Neural progenitor cell (in vitro differentiated cells): ENCODE data around the gene RBFOX1. TPM values are rescaled to one million over a fixed set of nuclear protein-coding genes. Genes with fewer than 3 reads are reported as not detected.

ENCODE experiments used
- DNase-seq: peaks from one replicate; pipeline ENCODE4 v3.0.0-alpha.2; 2016; ENCODE audit warnings: low spot score
- H2AFZ ChIP-seq: fragments of 200-600 bp; sonication (generic); replicated peaks from 2 replicates; pipeline ENCODE4 v1.6.1; 2016; ENCODE audit warnings: antibody characterized with exemption
- H3F3A ChIP-seq: fragments of 200-600 bp; sonication (generic); 2 replicates; pipeline ENCODE4 v1.6.1; 2016; ENCODE audit warnings: antibody characterized with exemption, low read depth
- H3K27ac ChIP-seq: fragments of 200-600 bp; sonication (generic); 2 replicates; pipeline ENCODE4 v1.5.1; 2016; ENCODE audit warnings: mild to moderate bottlenecking
- H3K27me3 ChIP-seq: fragments of 200-600 bp; sonication (generic); 2 replicates; pipeline ENCODE4 v1.6.1; 2016; ENCODE audit warnings: mild to moderate bottlenecking, moderate library complexity
- H3K36me3 ChIP-seq: fragments of 200-600 bp; sonication (generic); 2 replicates; pipeline ENCODE4 v1.5.1; 2016
- H3K4me1 ChIP-seq: fragments of 200-600 bp; sonication (generic); 2 replicates; pipeline ENCODE4 v1.6.1; 2016; ENCODE audit warnings: mixed run types
- H3K4me2 ChIP-seq: fragments of 200-600 bp; sonication (generic); 2 replicates; pipeline ENCODE4 v1.6.1; 2016
- H3K4me3 ChIP-seq: fragments of 200-600 bp; sonication (generic); 2 replicates; pipeline ENCODE4 v1.5.1; 2016
- H3K79me2 ChIP-seq: fragments of 200-600 bp; sonication (generic); 2 replicates; pipeline ENCODE4 v1.6.1; 2016; ENCODE audit warnings: low read depth
- H3K9ac ChIP-seq: fragments of 200-600 bp; sonication (generic); 2 replicates; pipeline ENCODE4 v1.6.1; 2016
- H3K9me3 ChIP-seq: fragments of 200-600 bp; sonication (generic); 2 replicates; pipeline ENCODE4 v1.5.1; 2016; ENCODE audit warnings: low read depth
- H4K20me1 ChIP-seq: fragments of 200-600 bp; sonication (generic); 2 replicates; pipeline ENCODE4 v1.6.1; 2016; ENCODE audit warnings: low read depth
- H3K27ac Mint-ChIP-seq: 3 replicates; pipeline ENCODE4 v1.8.0; 2021; ENCODE audit warnings: mixed read lengths
- H3K27me3 Mint-ChIP-seq: 2 replicates; pipeline ENCODE4 v1.8.0; 2022; ENCODE audit warnings: low read depth, mild to moderate bottlenecking, inconsistent platforms, moderate library complexity, mixed read lengths; ENCODE audit not compliant: insufficient read depth
- H3K36me3 Mint-ChIP-seq: 3 replicates; pipeline ENCODE4 v1.8.0; 2021; ENCODE audit warnings: mixed read lengths
- H3K4me1 Mint-ChIP-seq: 3 replicates; pipeline ENCODE4 v1.8.0; 2021; ENCODE audit warnings: mixed read lengths
- H3K4me3 Mint-ChIP-seq: 3 replicates; pipeline ENCODE4 v1.8.0; 2021; ENCODE audit warnings: mild to moderate bottlenecking, moderate library complexity, mixed read lengths
- H3K9me3 Mint-ChIP-seq: 3 replicates; pipeline ENCODE4 v1.8.0; 2020; ENCODE audit warnings: mixed read lengths
- CTCF ChIP-seq: fragments of 200-600 bp; sonication (generic); IDR thresholded peaks from 2 replicates; pipeline ENCODE4 v1.5.1; 2017; ENCODE audit warnings: antibody characterized with exemption, mild to moderate bottlenecking
- EZH2 ChIP-seq: fragments of 200-600 bp; sonication (generic); IDR thresholded peaks from 2 replicates; pipeline ENCODE4 v1.6.1; 2017; ENCODE audit warnings: antibody characterized with exemption, mild to moderate bottlenecking, moderate library complexity
- EZH2phosphoT487 ChIP-seq: fragments of 200-600 bp; sonication (generic); IDR thresholded peaks from 2 replicates; pipeline ENCODE4 v1.6.1; 2017; ENCODE audit warnings: antibody characterized with exemption
- total RNA-seq: library from RNA; depleted of rRNA; stranded (reverse); fragments of >200 nt; gene quantifications from 2 replicates; pipeline ENCODE4 v1.2.3, GENCODE V29; 2015; ENCODE audit warnings: low replicate concordance

Gene RBFOX1
- total RNA-seq, 1 donor from 2014 or later: 1.2 TPM

- Histone ChIP-seq H3K27me3 (no peaks in the 10 kb centered on the region), H3F3A (no peaks in the 10 kb centered on the region), H3K4me2 (no peak overlapping the region), H3K79me2 (no peaks in the 10 kb centered on the region), H3K9me3 (no peaks in the 10 kb centered on the region), H3K4me3 (no peak overlapping the region), H2AFZ (no peak overlapping the region), H3K36me3 (no peaks in the 10 kb centered on the region), H3K4me1 (peaks cover 5% of the 10 kb centered on the region), H3K9ac (no peak overlapping the region), H3K27ac (no peak overlapping the region), H4K20me1 (no peaks in the 10 kb centered on the region)
- Mint-ChIP-seq H3K9me3 (no peaks in the 10 kb centered on the region), H3K36me3 (no peaks in the 10 kb centered on the region), H3K27me3 (peaks cover 8% of the 10 kb centered on the region), H3K4me1 (peaks cover 8% of the 10 kb centered on the region), H3K4me3 (no peak overlapping the region), H3K27ac (no peak overlapping the region)
- TF ChIP-seq CTCF: no peak
- no peak for TF ChIP-seq EZH2phosphoT487
- no peak for TF ChIP-seq EZH2
- DNase-seq: no peak
Measured at GRCh38 chr16:7613518-7613917, 280.9 kb downstream of the RBFOX1 start.

GRCh38 chr16:7614021-7614795 lies 281.6 kb downstream of the RBFOX1 start:
- no peaks in the 10 kb centered on the region for H3K9me3 ChIP-seq
- H3K4me3 Mint-ChIP-seq: no peak overlapping the region
- no peaks in the 10 kb centered on the region for H3K79me2 ChIP-seq
- H3K27me3 ChIP-seq: no peaks in the 10 kb centered on the region
- peaks cover 8% of the 10 kb centered on the region for H3K27me3 Mint-ChIP-seq
- no peaks in the 10 kb centered on the region for H3K36me3 ChIP-seq
- no peak overlapping the region for H3K27ac Mint-ChIP-seq
- H3F3A ChIP-seq: no peaks in the 10 kb centered on the region
- no peaks in the 10 kb centered on the region for H3K36me3 Mint-ChIP-seq
- no peak overlapping the region for H3K27ac ChIP-seq
- H3K4me1 Mint-ChIP-seq: peaks cover 8% of the 10 kb centered on the region
- no peaks in the 10 kb centered on the region for H4K20me1 ChIP-seq
- peaks cover 8% of the 10 kb centered on the region for H3K4me1 ChIP-seq
- TF ChIP-seq EZH2 (no peak), EZH2phosphoT487 (no peak), CTCF (no peak)
- no peak overlapping the region for H3K9ac ChIP-seq
- H2AFZ ChIP-seq: no peak overlapping the region
- DNase-seq: no peak
- no peak overlapping the region for H3K4me3 ChIP-seq
- no peaks in the 10 kb centered on the region for H3K9me3 Mint-ChIP-seq
- no peak overlapping the region for H3K4me2 ChIP-seq

GRCh38 chr16:7615565-7615964 lies 282.9 kb downstream of the RBFOX1 start:
- TF ChIP-seq EZH2: no peak
- TF ChIP-seq CTCF: peak; percentile 10
- TF ChIP-seq EZH2phosphoT487: no peak
- Histone ChIP-seq H2AFZ (no peak overlapping the region), H3K36me3 (no peaks in the 10 kb centered on the region), H4K20me1 (no peaks in the 10 kb centered on the region), H3K4me3 (no peak overlapping the region), H3F3A (no peaks in the 10 kb centered on the region), H3K9me3 (no peaks in the 10 kb centered on the region), H3K4me1 (peaks cover 8% of the 10 kb centered on the region), H3K9ac (no peak overlapping the region), H3K4me2 (no peak overlapping the region), H3K27me3 (no peaks in the 10 kb centered on the region), H3K27ac (no peak overlapping the region), H3K79me2 (no peaks in the 10 kb centered on the region)
- H3K36me3 Mint-ChIP-seq: no peaks in the 10 kb centered on the region
- H3K27me3 Mint-ChIP-seq: peaks cover 8% of the 10 kb centered on the region
- no peak overlapping the region for H3K4me3 Mint-ChIP-seq
- no peak overlapping the region for H3K27ac Mint-ChIP-seq
- no peak for DNase-seq
- no peaks in the 10 kb centered on the region for H3K9me3 Mint-ChIP-seq
- H3K4me1 Mint-ChIP-seq: peaks cover 8% of the 10 kb centered on the region
